GM23338 (cell line): ENCODE measurements around the gene XYLT1. TPM values are rescaled to one million over a fixed set of nuclear protein-coding genes. Genes with fewer than 3 reads are reported as not detected.

ENCODE experiments used
- ATAC-seq: fragments of 200-7000 bp; cut with Tn5 transposase; 3 replicates; pipeline ENCODE4 v1.9.1; 2020
- DNase-seq: peaks from one replicate; pipeline ENCODE4 v3.0.0-alpha.2; 2015; ENCODE audit warnings: low spot score
- H2AFZ ChIP-seq: fragments of 200-600 bp; sonication (generic); 2 replicates; pipeline ENCODE4 v1.8.0; 2016; ENCODE audit warnings: antibody characterized with exemption, mild to moderate bottlenecking, moderate library complexity
- H3F3A ChIP-seq: fragments of 200-600 bp; sonication (generic); replicated peaks from 2 replicates; pipeline ENCODE4 v1.8.0; 2017; ENCODE audit warnings: antibody characterized with exemption, mixed run types, low read depth
- H3K27ac ChIP-seq: fragments of 200-600 bp; sonication (generic); 2 replicates; pipeline ENCODE4 v1.6.1; 2016; ENCODE audit warnings: low read depth
- H3K27me3 ChIP-seq: fragments of 200-600 bp; sonication (generic); 2 replicates; pipeline ENCODE4 v1.8.0; 2016; ENCODE audit warnings: mild to moderate bottlenecking, mixed run types, moderate library complexity; ENCODE audit not compliant: insufficient read depth
- H3K36me3 ChIP-seq: fragments of 200-600 bp; sonication (generic); 2 replicates; pipeline ENCODE4 v1.8.0; 2016; ENCODE audit warnings: mild to moderate bottlenecking; ENCODE audit not compliant: insufficient read depth
- H3K4me1 ChIP-seq: fragments of 200-600 bp; sonication (generic); 2 replicates; pipeline ENCODE4 v1.8.0; 2016; ENCODE audit warnings: mild to moderate bottlenecking, moderate library complexity; ENCODE audit not compliant: insufficient read depth
- H3K4me2 ChIP-seq: fragments of 200-600 bp; sonication (generic); 2 replicates; pipeline ENCODE4 v1.7.1; 2017; ENCODE audit warnings: mixed run types
- H3K4me3 ChIP-seq: fragments of 200-600 bp; sonication (generic); 2 replicates; pipeline ENCODE4 v1.6.1; 2016; ENCODE audit warnings: mixed run types
- H3K79me2 ChIP-seq: fragments of 200-600 bp; sonication (generic); replicated peaks from 2 replicates; pipeline ENCODE4 v1.8.0; 2017; ENCODE audit warnings: mild to moderate bottlenecking; ENCODE audit not compliant: insufficient read depth
- H3K9me2 ChIP-seq: fragments of 200-600 bp; sonication (generic); 2 replicates; pipeline ENCODE4 v1.8.0; 2017; ENCODE audit not compliant: insufficient read depth
- H4K20me1 ChIP-seq: fragments of 200-600 bp; sonication (generic); replicated peaks from 2 replicates; pipeline ENCODE4 v1.8.0; 2017; ENCODE audit warnings: mild to moderate bottlenecking; ENCODE audit not compliant: insufficient read depth
- H3K27ac Mint-ChIP-seq: 2 replicates; pipeline ENCODE4 v1.8.0; 2020; ENCODE audit warnings: inconsistent platforms, mild to moderate bottlenecking, moderate library complexity, mixed read lengths
- H3K27me3 Mint-ChIP-seq: 3 replicates; pipeline ENCODE4 v1.8.0; 2022; ENCODE audit warnings: low read depth, mild to moderate bottlenecking, moderate library complexity, mixed read lengths, inconsistent platforms; ENCODE audit not compliant: insufficient read depth, poor library complexity
- H3K36me3 Mint-ChIP-seq: 3 replicates; pipeline ENCODE4 v1.8.0; 2021; ENCODE audit warnings: low read depth, mild to moderate bottlenecking, inconsistent platforms, moderate library complexity, mixed read lengths
- H3K4me1 Mint-ChIP-seq: 3 replicates; pipeline ENCODE4 v1.8.0; 2020; ENCODE audit warnings: mild to moderate bottlenecking, inconsistent platforms, mixed read lengths
- H3K4me3 Mint-ChIP-seq: 3 replicates; pipeline ENCODE4 v1.8.0; 2021; ENCODE audit warnings: moderate library complexity, mild to moderate bottlenecking, inconsistent platforms, mixed read lengths
- H3K9me3 Mint-ChIP-seq: 3 replicates; pipeline ENCODE4 v1.8.0; 2020; ENCODE audit warnings: moderate library complexity, mild to moderate bottlenecking, inconsistent platforms, mixed read lengths
- CREB1 ChIP-seq: fragments of 250-450 bp; sonication (Bioruptor Pico); IDR thresholded peaks from 2 replicates; pipeline ENCODE4 v1.5.0; 2020; ENCODE audit warnings: low read depth, mild to moderate bottlenecking, moderate library complexity
- ZNF331 ChIP-seq: fragments of 250-450 bp; sonication (Bioruptor Pico); IDR thresholded peaks from 2 replicates; pipeline ENCODE4 v1.5.0; 2020; ENCODE audit warnings: low read depth, mild to moderate bottlenecking, moderate library complexity
- polyA plus RNA-seq: library from polyadenylated mRNA; unstranded; fragments of >200 nt; fragmentation: Nextera tagmentation; extraction: Ambion mirVana; gene quantifications from 2 replicates; pipeline ENCODE4 v1.2.1, GENCODE V29; 2016
- total RNA-seq: library from RNA; depleted of rRNA; stranded (reverse); fragments of >200 nt; shearing (Covaris generic); gene quantifications from 2 replicates; pipeline ENCODE4 v1.2.3, GENCODE V29; 2014
- TF ChIP-seq, protein P1 (sequence below): fragments of 250-450 bp; sonication (Bioruptor Pico); IDR thresholded peaks from 2 replicates; pipeline ENCODE4 v1.5.0; 2020; ENCODE audit warnings: mild to moderate bottlenecking, moderate library complexity

The XYLT1 gene
- total and polyA plus RNA-seq, 2 experiments from 2014 or later, result 3.5 to 24.7 TPM

DNA sequence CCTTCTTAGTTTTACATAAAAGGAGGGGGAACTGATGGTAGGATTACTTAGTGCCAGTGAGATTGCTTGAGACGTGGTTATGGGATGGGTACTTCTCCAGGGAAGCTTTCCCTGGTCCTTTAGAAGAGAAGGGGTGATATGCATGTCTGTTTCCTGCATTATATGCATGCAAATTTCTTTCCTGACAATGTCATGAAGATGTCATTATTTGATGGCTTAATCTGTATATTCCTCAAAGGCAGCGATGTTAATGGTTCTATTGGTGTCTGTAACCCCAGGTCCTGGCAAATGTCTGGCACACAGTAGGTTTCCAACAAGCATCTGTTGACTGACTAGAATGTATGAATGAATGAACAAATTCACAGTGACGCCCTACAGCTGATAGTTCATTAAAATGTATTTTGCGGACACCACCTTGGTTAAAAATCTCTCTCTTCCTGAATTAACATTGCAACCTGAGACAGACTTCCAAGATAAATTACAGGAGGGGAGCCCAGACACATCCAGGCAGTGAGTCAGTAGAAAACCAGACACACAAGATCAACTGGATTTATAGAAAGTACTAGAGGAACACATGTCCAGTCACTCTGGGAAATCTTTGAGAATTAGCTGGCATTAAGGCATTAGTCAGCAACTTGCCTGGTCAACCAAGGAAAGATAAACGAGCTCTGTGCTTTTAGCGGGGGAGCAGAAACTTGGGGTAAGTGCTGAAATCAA, 293.4 kb downstream of the XYLT1 start (continued):
- TF ChIP-seq, protein P1, sequence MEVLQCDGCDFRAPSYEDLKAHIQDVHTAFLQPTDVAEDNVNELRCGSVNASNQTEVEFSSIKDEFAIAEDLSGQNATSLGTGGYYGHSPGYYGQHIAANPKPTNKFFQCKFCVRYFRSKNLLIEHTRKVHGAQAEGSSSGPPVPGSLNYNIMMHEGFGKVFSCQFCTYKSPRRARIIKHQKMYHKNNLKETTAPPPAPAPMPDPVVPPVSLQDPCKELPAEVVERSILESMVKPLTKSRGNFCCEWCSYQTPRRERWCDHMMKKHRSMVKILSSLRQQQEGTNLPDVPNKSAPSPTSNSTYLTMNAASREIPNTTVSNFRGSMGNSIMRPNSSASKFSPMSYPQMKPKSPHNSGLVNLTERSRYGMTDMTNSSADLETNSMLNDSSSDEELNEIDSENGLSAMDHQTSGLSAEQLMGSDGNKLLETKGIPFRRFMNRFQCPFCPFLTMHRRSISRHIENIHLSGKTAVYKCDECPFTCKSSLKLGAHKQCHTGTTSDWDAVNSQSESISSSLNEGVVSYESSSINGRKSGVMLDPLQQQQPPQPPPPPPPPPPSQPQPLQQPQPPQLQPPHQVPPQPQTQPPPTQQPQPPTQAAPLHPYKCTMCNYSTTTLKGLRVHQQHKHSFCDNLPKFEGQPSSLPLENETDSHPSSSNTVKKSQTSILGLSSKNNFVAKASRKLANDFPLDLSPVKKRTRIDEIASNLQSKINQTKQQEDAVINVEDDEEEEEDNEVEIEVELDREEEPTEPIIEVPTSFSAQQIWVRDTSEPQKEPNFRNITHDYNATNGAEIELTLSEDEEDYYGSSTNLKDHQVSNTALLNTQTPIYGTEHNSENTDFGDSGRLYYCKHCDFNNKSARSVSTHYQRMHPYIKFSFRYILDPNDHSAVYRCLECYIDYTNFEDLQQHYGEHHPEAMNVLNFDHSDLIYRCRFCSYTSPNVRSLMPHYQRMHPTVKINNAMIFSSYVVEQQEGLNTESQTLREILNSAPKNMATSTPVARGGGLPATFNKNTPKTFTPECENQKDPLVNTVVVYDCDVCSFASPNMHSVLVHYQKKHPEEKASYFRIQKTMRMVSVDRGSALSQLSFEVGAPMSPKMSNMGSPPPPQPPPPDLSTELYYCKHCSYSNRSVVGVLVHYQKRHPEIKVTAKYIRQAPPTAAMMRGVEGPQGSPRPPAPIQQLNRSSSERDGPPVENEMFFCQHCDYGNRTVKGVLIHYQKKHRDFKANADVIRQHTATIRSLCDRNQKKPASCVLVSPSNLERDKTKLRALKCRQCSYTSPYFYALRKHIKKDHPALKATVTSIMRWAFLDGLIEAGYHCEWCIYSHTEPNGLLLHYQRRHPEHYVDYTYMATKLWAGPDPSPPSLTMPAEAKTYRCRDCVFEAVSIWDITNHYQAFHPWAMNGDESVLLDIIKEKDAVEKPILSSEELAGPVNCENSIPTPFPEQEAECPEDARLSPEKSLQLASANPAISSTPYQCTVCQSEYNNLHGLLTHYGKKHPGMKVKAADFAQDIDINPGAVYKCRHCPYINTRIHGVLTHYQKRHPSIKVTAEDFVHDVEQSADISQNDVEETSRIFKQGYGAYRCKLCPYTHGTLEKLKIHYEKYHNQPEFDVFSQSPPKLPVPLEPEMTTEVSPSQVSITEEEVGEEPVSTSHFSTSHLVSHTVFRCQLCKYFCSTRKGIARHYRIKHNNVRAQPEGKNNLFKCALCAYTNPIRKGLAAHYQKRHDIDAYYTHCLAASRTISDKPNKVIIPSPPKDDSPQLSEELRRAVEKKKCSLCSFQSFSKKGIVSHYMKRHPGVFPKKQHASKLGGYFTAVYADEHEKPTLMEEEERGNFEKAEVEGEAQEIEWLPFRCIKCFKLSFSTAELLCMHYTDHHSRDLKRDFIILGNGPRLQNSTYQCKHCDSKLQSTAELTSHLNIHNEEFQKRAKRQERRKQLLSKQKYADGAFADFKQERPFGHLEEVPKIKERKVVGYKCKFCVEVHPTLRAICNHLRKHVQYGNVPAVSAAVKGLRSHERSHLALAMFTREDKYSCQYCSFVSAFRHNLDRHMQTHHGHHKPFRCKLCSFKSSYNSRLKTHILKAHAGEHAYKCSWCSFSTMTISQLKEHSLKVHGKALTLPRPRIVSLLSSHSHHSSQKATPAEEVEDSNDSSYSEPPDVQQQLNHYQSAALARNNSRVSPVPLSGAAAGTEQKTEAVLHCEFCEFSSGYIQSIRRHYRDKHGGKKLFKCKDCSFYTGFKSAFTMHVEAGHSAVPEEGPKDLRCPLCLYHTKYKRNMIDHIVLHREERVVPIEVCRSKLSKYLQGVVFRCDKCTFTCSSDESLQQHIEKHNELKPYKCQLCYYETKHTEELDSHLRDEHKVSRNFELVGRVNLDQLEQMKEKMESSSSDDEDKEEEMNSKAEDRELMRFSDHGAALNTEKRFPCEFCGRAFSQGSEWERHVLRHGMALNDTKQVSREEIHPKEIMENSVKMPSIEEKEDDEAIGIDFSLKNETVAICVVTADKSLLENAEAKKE (CRISPR knock-in tag), result no peak
- no peak for TF ChIP-seq CREB1 (CRISPR knock-in tag)

DNA sequence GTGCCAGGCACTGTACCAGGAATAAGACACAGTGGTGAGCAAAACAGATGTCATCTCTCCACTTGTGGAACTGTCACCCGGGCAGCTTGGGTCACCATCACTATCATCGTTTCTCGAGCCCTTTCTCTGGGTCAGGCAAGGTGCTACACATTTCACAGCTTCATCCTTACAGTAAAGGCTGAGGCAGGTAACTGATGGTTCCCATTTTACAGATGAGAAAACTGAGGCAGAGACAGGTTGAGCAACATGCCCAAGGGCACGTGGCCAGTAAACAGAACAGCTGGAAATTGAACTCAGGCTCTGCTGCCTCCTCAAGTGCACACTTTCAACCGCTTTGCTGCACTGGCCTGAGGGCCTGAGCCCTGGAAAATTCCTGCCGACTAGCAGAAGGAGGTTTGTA, 294.6 kb downstream of the XYLT1 start:
- Mint-ChIP-seq H3K9me3 (no peaks in the 10 kb centered on the region), H3K4me1 (peaks cover 9% of the 10 kb centered on the region; the same call in 2 of the 3 replicates), H3K27me3 (peaks cover 3% of the 10 kb centered on the region), H3K4me3 (no peak overlapping the region), H3K27ac (no peak overlapping the region), H3K36me3 (peaks cover 2% of the 10 kb centered on the region; the same call in 1 of the 3 replicates)
- H3K36me3 ChIP-seq, result no peaks in the 10 kb centered on the region
- H3K4me3 ChIP-seq, result no peak overlapping the region
- peaks cover 4% of the 10 kb centered on the region; the same call in 1 of the 2 replicates for H4K20me1 ChIP-seq
- TF ChIP-seq ZNF331 (no peak), CREB1 (CRISPR knock-in tag) (no peak)
- H3K27ac ChIP-seq, result no peak overlapping the region
- no peak overlapping the region for H2AFZ ChIP-seq
- H3K9me2 ChIP-seq, result no peaks in the 10 kb centered on the region
- ATAC-seq (no peak), DNase-seq (no peak)
- no peaks in the 10 kb centered on the region for H3K27me3 ChIP-seq
- H3K79me2 ChIP-seq, result no peaks in the 10 kb centered on the region
- no peaks in the 10 kb centered on the region for H3F3A ChIP-seq
- no peak overlapping the region for H3K4me2 ChIP-seq
- H3K4me1 ChIP-seq, result no peaks in the 10 kb centered on the region
